ENCODE data around the gene SYNE3. TPM values are rescaled to one million over a fixed set of nuclear protein-coding genes. Genes with fewer than 3 reads are reported as not detected.

SYNE3 gene
- total and polyA plus RNA-seq, 2 of the 8 experiments (the other 6 are each of a cell fraction or from before 2014, with no cell fraction given), result under 0.01 TPM; not detected in 1

GRCh38 chr14:95527387-95528002 lies 11.0 kb upstream of the SYNE3 start:
- Histone ChIP-seq H3K27ac (ENCODE audit: low read depth, low read length) (no peak overlapping the region), H3K4ac (replicated peaks; ENCODE audit: insufficient read length, low read depth, low read length) (no peak overlapping the region), H4K20me1 (replicated peaks in 1 of 2; ENCODE audit: control insufficient read depth in 1 of 2, insufficient read depth in 2 of 2, low read length in 2 of 2) (peaks cover 11 to 14% of the 10 kb centered on the region in 2 experiments), H2BK20ac (ENCODE audit: low read length) (no peak overlapping the region), H2BK15ac (ENCODE audit: low read length) (no peak overlapping the region), H3K23ac (ENCODE audit: insufficient read length) (no peak overlapping the region), H4K5ac (ENCODE audit: insufficient read length, low read depth, low read length) (no peak overlapping the region), H3K9me3 (ENCODE audit: insufficient read depth in 2 of 2, low read depth in 1 of 2, low read length in 1 of 2) (no peaks in the 10 kb centered on the region), H3K79me1 (ENCODE audit: low read depth, low read length) (peaks cover 6% of the 10 kb centered on the region), H2AK5ac (ENCODE audit: low read depth, low read length) (no peak overlapping the region), H2AFZ (ENCODE audit: low read length) (no peak overlapping the region), H3K27me3 (replicated peaks in 1 of 4; ENCODE audit: control insufficient read depth in 3 of 4, extremely low read depth in 1 of 4, insufficient read depth in 3 of 4, low read length in 3 of 4) (no peaks in the 10 kb centered on the region), H3K4me3 (ENCODE audit: extremely low read depth in 1 of 4, insufficient read depth in 2 of 4, low read depth in 3 of 4, low read length in 4 of 4) (no peak overlapping the region), H3K79me2 (ENCODE audit: control insufficient read depth in 1 of 2, insufficient read depth in 2 of 2, low read length in 2 of 2) (peaks cover 6 to 35% of the 10 kb centered on the region in 2 experiments), H3K4me2 (ENCODE audit: insufficient read depth in 1 of 2, low read depth in 2 of 2, low read length in 2 of 2) (no peak overlapping the region), H3K23me2 (ENCODE audit: low read depth, low read length) (no peaks in the 10 kb centered on the region), H3K56ac (replicated peaks; ENCODE audit: insufficient read length, low read depth, low read length) (no peak overlapping the region), H2BK12ac (ENCODE audit: low read depth, low read length) (no peak overlapping the region), H2BK5ac (ENCODE audit: low read depth, low read length) (no peak overlapping the region), H3K18ac (ENCODE audit: extremely low read depth, low read length) (no peak overlapping the region), H3K4me1 (replicated peaks in 1 of 4; ENCODE audit: control insufficient read depth in 3 of 4, insufficient read depth in 4 of 4, low read length in 3 of 4) (peaks cover 0 to 12% (median 0%) of the 10 kb centered on the region in 4 experiments; a peak in 2 of 7 replicates), H3K9ac (replicated peaks in 1 of 4; ENCODE audit: extremely low read depth in 1 of 4, low read depth in 3 of 4, low read length in 3 of 4) (no peak overlapping the region), H4K91ac (replicated peaks; ENCODE audit: insufficient read length, low read length) (no peak overlapping the region), H4K8ac (ENCODE audit: extremely low read depth, insufficient read depth, low read length) (no peak overlapping the region), H3K14ac (ENCODE audit: insufficient read length) (no peak overlapping the region), H2BK120ac (replicated peaks; ENCODE audit: low read depth, low read length) (no peak overlapping the region), H3K36me3 (ENCODE audit: control insufficient read depth in 2 of 4, insufficient read depth in 4 of 4, low read length in 3 of 4) (peaks cover 0 to 9% (median 2%) of the 10 kb centered on the region in 4 experiments; a peak in 2 of 8 replicates)
- DNase-seq (ENCODE audit: low read depth in 1 of 2, low spot score in 2 of 2) (no peak), FAIRE-seq (no peak)
- ChIA-PET POLR2A (ENCODE audit: partially characterized antibody) (interaction anchor here (0.8 to 1.0 kb wide), 3 partner anchors 13 to 85 kb away, joined by 3 to 4 read pairs (median 3); no protein-coding TSS in a partner anchor), CTCF (ENCODE audit: partially characterized antibody) (interaction anchor here (0.7 to 4.1 kb wide), 31 partner anchors 9 to 474 kb away, joined by 3 to 44 read pairs (median 6); partner anchors contain the start of gene SYNE3)
- peak in 2 of 3 experiments; percentile 49 to 50; a peak in 3 of 4 replicates for TF ChIP-seq CTCF (IDR thresholded peaks at IDR 0.05; ENCODE audit: control extremely low read depth in 1 of 3, insufficient read depth in 1 of 3, low read depth in 1 of 3, low read length in 3 of 3)
- TF ChIP-seq HDAC6 (IDR thresholded peaks at IDR 0.05; ENCODE audit: low read depth, low read length), result no peak
- TF ChIP-seq RAD21 (IDR thresholded peaks at IDR 0.05 in 1 of 2, conservative IDR thresholded peaks at IDR 0.05 in 1 of 2; ENCODE audit: low read depth in 2 of 2, low read length in 2 of 2), result peak; percentile 49 to 52
- no peak for TF ChIP-seq PHF8 (conservative IDR thresholded peaks at IDR 0.05; ENCODE audit: low read depth, low read length)
- WGBS, 2 experiments (ENCODE audit: extremely low coverage in 1 of 2, insufficient coverage in 1 of 2, insufficient read length in 1 of 2, insufficient replicate concordance in 2 of 2, low coverage in 1 of 2, low lambda C conversion rate in 2 of 2, missing lambda C conversion rate in 1 of 2), result 68% methylated on average over 4 of the region's 4 CpGs; no CpG with 5 or more reads in 1 of the 2 experiments

Measured in H1 (cell line).